Liver (tissue), 3 donors: ENCODE data around the gene TBX2.

ENCODE experiments used
- HNF4A ChIP-seq, 2 donors: conservative IDR thresholded peaks; 2 replicates each; pipeline ENCODE4 v1.6.1; 2016; ENCODE audit warnings: antibody characterized with exemption in 2 of 2, mild to moderate bottlenecking in 2 of 2
- RAD21 ChIP-seq, 2 donors: IDR thresholded peaks; 2 replicates each; pipeline ENCODE4 v1.6.1; 2016; ENCODE audit warnings: antibody characterized with exemption in 2 of 2, mild to moderate bottlenecking in 2 of 2
- TAF1 ChIP-seq: conservative IDR thresholded peaks from 2 replicates; pipeline ENCODE4 v1.6.1; 2016; ENCODE audit warnings: antibody characterized with exemption, mild to moderate bottlenecking
- TF ChIP-seq, protein P1 (sequence below): fragments of 150-350 bp; IDR thresholded peaks from 2 replicates; pipeline ENCODE4 v1.5.1; 2017; ENCODE audit warnings: improper control_type of control experiment, low read depth, low read length; ENCODE audit not compliant: missing input control
- donor health status: healthy.
- donor health status: healthy.

DNA sequence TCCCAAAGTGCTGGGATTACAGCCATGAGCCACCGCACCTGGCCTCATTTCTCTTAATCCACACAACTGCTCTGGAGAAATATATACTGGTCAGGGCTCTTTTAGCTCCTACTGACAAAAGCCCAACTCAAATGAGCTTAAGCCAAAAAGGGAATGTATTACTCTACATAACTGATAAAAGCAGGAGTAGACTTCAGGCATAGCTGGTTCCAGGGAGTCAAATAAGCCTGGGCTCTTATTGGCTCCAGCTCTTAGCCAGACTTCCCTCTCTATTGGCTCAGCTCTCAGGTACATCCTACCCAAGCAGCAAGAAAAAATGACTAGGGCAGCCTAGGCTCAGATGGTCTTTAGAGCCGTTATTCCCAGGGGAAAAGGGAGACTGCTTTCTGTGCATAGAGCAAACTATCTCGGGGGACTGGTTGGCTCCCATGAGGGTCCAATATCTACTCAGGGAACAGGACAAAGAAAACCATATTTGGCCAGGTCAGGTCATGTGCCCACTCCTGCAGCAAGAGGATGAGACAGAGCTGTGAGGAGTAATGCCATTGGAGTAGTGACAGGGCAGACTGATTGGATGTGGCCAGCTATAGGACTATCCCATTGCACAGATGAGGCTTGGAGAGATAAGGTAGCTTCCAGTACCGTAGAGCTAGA lies 21.2 kb downstream of the TBX2 start:
- TF ChIP-seq, protein P1, sequence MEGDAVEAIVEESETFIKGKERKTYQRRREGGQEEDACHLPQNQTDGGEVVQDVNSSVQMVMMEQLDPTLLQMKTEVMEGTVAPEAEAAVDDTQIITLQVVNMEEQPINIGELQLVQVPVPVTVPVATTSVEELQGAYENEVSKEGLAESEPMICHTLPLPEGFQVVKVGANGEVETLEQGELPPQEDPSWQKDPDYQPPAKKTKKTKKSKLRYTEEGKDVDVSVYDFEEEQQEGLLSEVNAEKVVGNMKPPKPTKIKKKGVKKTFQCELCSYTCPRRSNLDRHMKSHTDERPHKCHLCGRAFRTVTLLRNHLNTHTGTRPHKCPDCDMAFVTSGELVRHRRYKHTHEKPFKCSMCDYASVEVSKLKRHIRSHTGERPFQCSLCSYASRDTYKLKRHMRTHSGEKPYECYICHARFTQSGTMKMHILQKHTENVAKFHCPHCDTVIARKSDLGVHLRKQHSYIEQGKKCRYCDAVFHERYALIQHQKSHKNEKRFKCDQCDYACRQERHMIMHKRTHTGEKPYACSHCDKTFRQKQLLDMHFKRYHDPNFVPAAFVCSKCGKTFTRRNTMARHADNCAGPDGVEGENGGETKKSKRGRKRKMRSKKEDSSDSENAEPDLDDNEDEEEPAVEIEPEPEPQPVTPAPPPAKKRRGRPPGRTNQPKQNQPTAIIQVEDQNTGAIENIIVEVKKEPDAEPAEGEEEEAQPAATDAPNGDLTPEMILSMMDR, result no peak
- TF ChIP-seq RAD21 (IDR thresholded peaks at IDR 0.05) (no peak), HNF4A (conservative IDR thresholded peaks at IDR 0.05) (no peak), TAF1 (no peak)
